ENCODE measurements around the gene SSR4.

The SSR4 gene

DNA sequence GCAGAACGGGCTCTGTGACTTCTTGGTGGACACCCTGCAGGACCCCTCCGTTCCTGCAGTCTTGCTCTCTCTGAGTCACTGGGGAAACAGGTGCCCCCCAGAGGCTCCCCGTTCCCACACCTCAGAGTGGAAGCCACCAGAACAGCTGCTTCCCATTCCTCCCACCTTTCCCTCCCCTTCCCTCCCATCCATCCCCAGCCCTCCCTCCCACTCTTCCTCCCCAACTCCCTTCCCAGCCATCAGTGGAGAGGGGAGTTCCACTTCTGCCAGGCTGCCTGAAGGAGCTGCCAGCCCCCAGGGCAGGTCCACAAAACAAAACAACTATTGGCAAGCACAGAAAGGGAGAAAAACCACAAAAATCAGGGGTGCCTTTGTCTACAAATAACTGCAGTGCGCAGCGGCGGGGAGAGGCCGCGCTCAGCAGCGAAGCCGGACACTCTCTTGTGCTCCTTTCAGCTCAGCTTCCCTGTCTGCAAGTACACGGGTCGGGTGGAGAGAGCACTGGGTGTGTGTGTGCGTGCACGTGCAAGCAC, 8.1 kb downstream of the SSR4 start:
- Histone ChIP-seq H3K9ac (ENCODE audit: low read length) (no peak overlapping the region), H3K4me1 (ENCODE audit: insufficient read depth, low read length) (no peaks in the 10 kb centered on the region), H3K36me3 (ENCODE audit: insufficient read depth, low read length) (no peaks in the 10 kb centered on the region), H3K27ac (ENCODE audit: low read depth, low read length) (no peak overlapping the region), H3K4me3 (ENCODE audit: low read depth in 1 of 2, low read length in 2 of 2) (no peak overlapping the region), H3K9me3 (ENCODE audit: low read length) (no peaks in the 10 kb centered on the region), H3K27me3 (ENCODE audit: control insufficient read depth in 1 of 2, insufficient read depth in 2 of 2, low read length in 2 of 2) (peaks cover 0 to 15% of the 10 kb centered on the region in 2 donors)

DNA sequence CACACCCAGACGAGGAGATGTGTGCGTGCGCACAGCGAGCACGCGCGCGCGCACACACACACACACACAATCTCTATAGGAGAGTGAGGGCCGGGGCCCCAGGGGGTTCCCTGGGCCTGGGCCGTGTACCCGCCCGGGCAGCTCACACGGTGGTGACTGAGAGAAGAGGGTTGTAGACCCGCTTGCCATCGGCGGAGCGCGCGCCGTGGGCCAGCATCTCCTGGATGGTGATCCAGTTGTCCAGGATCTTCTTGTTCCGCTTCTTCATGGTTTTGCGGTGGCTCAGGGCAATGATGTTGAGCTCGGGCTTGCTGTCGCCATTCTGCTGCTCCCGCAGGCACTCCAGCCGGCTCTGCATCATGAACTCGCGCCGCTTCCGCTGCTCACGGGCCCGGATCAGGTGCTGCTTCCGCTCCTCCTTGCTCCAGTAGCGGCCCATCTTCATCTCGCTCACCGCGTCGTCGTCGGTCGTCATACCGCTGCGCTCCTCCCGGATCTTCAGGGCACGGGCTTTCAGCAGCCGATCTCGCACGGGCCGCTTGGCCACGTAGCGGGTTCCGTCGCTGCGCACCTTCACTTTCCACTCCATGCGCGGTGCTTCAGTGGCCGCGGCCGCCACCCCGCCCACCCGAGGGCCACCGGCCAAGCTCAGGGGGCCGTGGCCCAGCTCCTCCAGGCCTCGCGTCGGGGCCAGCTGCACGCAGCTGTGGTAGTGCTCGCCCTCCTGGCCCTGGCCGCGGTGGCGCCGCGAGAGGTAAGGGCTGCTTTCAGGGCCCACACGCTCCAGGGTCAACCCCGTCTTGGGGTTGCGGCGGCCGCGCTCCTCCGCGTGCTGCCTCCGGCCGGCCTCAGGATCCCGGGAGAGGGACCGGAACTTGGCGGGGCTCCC, 9.0 kb downstream of the SSR4 start:
- Histone ChIP-seq H3K36me3 (ENCODE audit: insufficient read depth, low read length) (no peaks in the 10 kb centered on the region), H3K4me3 (ENCODE audit: low read depth in 1 of 2, low read length in 2 of 2) (no peak overlapping the region), H3K27ac (ENCODE audit: low read depth, low read length) (no peak overlapping the region), H3K9me3 (ENCODE audit: low read length) (no peaks in the 10 kb centered on the region), H3K4me1 (ENCODE audit: insufficient read depth, low read length) (no peaks in the 10 kb centered on the region), H3K27me3 (ENCODE audit: control insufficient read depth in 1 of 2, insufficient read depth in 2 of 2, low read length in 2 of 2) (peaks cover 0 to 13% of the 10 kb centered on the region in 2 donors), H3K9ac (ENCODE audit: low read length) (no peak overlapping the region)

DNA sequence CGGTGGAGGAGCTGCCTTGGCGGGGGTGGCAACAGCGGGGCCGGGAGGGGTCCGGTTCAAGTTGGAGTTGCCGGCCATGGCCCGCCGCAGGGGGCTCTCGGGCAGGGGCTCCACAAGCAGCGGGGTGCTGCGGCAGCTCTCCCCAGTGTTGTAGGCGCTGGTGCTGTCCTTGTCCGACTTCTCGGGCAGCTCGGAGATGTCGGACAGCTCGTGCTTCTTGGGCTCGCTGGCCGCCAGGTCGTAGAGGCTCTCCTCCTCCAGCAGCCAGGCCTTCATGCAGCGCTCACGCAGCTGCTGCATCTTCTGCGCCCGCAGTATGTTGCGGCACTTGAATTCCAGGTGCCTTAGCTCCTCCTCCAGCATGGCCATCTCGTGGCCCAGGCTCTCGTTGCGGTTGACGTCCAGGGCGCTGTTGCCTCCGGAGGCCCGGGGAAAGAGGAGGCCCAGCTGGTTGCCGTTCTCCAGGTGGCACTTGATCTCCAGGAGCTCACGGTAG, 9.7 kb downstream of the SSR4 start:
- H3K4me1 ChIP-seq (ENCODE audit: insufficient read depth, low read length): no peaks in the 10 kb centered on the region
- no peak overlapping the region for H3K9ac ChIP-seq (ENCODE audit: low read length)
- H3K27ac ChIP-seq (ENCODE audit: low read depth, low read length): no peak overlapping the region
- no peaks in the 10 kb centered on the region for H3K36me3 ChIP-seq (ENCODE audit: insufficient read depth, low read length)
- H3K4me3 ChIP-seq (ENCODE audit: low read depth in 1 of 2, low read length in 2 of 2): no peak overlapping the region
- H3K27me3 ChIP-seq (ENCODE audit: control insufficient read depth in 1 of 2, insufficient read depth in 2 of 2, low read length in 2 of 2): peaks cover 0 to 11% of the 10 kb centered on the region in 2 donors
- no peaks in the 10 kb centered on the region for H3K9me3 ChIP-seq (ENCODE audit: low read length)

DNA sequence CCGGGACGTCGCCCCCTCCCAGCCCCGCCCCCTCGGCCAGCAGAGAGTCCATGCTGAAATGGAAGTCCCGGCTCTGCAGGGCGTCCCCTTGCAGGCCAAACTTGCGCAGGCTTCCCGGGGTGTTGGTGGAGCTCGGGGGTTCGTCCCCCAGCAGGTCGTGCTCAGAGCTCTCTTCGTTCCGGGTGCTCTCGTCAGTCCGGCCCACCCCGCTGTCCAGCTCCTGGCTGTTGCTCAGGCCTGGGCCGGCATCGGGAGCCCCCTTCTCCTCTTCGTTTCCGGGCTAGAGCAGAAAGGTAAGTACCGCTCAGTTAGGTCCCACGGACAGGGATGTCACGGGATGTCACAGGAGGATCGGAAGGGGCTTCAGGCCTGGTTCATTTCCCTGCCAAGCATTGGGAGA, 10.2 kb downstream of the SSR4 start:
- Histone ChIP-seq H3K4me3 (ENCODE audit: low read depth in 1 of 2, low read length in 2 of 2) (no peak overlapping the region), H3K27ac (ENCODE audit: low read depth, low read length) (no peak overlapping the region), H3K9ac (ENCODE audit: low read length) (no peak overlapping the region), H3K36me3 (ENCODE audit: insufficient read depth, low read length) (no peaks in the 10 kb centered on the region), H3K27me3 (ENCODE audit: control insufficient read depth in 1 of 2, insufficient read depth in 2 of 2, low read length in 2 of 2) (peaks cover 0 to 11% of the 10 kb centered on the region in 2 donors), H3K9me3 (ENCODE audit: low read length) (no peaks in the 10 kb centered on the region), H3K4me1 (ENCODE audit: insufficient read depth, low read length) (no peaks in the 10 kb centered on the region)

DNA sequence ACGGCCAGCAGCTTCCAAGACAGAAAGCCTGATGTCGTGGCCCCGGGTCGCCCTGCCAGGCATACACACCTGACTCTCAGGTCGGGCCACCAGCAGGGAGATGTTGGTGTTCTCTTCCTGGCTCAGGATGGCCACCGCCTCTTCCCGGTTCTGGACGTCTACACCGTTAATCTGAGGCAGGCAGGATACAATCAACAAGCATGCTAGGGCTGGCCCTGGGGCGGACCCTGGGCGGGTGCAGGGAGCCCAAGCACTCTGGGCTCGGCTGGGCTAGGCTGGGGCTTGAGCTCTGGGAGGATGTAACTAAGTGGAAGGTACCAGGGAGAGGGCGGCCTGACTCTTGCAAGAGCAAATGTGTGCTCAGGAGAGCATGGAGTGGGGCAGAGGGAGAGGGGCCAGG, 11.0 kb downstream of the SSR4 start:
- no peak overlapping the region for H3K9ac ChIP-seq (ENCODE audit: low read length)
- H3K4me3 ChIP-seq (ENCODE audit: low read depth in 1 of 2, low read length in 2 of 2): no peak overlapping the region
- H3K36me3 ChIP-seq (ENCODE audit: insufficient read depth, low read length): no peaks in the 10 kb centered on the region
- H3K27ac ChIP-seq (ENCODE audit: low read depth, low read length): no peak overlapping the region
- no peaks in the 10 kb centered on the region for H3K4me1 ChIP-seq (ENCODE audit: insufficient read depth, low read length)
- no peaks in the 10 kb centered on the region for H3K9me3 ChIP-seq (ENCODE audit: low read length)
- H3K27me3 ChIP-seq (ENCODE audit: control insufficient read depth in 1 of 2, insufficient read depth in 2 of 2, low read length in 2 of 2): peaks cover 0 to 11% of the 10 kb centered on the region in 2 donors

DNA sequence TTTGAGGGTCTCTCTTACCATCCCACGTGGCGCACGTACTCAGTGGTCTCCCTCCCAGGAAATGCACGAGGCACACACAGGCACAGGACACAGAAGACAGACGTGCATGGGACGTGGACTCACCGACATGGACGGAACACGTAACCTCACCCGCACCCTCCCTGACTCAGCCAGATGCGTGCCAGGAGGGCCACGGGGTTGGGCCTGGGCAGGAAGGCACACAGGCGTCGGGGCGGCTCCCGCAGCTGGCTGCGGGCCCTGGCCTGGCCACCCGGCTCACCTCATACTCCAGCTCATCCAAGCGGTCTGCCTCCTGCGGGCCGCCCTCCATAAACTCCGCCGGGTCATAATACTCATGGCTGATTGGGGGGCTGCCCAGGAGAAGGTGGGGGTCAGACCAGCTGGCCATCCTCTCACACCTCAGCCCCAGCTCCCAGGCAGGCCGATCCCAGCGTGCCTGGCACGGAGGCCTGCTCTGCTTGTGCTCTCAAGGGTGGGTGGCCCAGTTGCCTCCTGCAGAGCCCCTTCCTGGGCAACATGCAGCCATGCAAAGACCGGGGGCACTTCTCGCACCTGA, 12.6 kb downstream of the SSR4 start:
- H3K9me3 ChIP-seq (ENCODE audit: low read length): no peaks in the 10 kb centered on the region
- H3K27me3 ChIP-seq (ENCODE audit: control insufficient read depth in 1 of 2, insufficient read depth in 2 of 2, low read length in 2 of 2): peaks cover 0 to 11% of the 10 kb centered on the region in 2 donors
- H3K4me1 ChIP-seq (ENCODE audit: insufficient read depth, low read length): no peaks in the 10 kb centered on the region
- H3K4me3 ChIP-seq (ENCODE audit: low read depth in 1 of 2, low read length in 2 of 2): no peak overlapping the region
- no peak overlapping the region for H3K9ac ChIP-seq (ENCODE audit: low read length)
- H3K36me3 ChIP-seq (ENCODE audit: insufficient read depth, low read length): no peaks in the 10 kb centered on the region
- H3K27ac ChIP-seq (ENCODE audit: low read depth, low read length): no peak overlapping the region

DNA sequence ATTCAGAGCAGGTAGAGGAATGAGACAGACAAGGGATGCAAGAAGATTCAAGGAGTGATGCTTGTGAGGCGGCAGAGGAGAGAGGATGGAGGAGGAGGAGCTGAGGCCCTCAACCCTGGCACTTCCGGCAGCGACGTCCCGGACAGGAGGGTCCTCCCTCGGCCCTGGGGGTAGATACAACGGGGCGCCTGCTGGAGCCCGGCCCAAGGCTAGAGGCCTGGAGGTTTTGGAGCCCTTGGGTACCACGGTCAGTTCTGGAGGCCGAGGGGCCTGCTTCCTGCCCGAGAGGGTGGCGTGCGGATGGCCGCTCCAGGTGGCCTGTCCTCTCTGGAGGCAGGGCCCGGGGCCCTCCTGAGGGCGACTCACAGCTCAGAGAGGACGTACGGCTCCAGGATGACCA, 13.5 kb downstream of the SSR4 start:
- Histone ChIP-seq H3K27me3 (ENCODE audit: control insufficient read depth in 1 of 2, insufficient read depth in 2 of 2, low read length in 2 of 2) (peaks cover 0 to 16% of the 10 kb centered on the region in 2 donors), H3K4me3 (ENCODE audit: low read depth in 1 of 2, low read length in 2 of 2) (no peak overlapping the region), H3K27ac (ENCODE audit: low read depth, low read length) (no peak overlapping the region), H3K4me1 (ENCODE audit: insufficient read depth, low read length) (no peaks in the 10 kb centered on the region), H3K36me3 (ENCODE audit: insufficient read depth, low read length) (no peaks in the 10 kb centered on the region), H3K9me3 (ENCODE audit: low read length) (no peaks in the 10 kb centered on the region), H3K9ac (ENCODE audit: low read length) (no peak overlapping the region)

DNA sequence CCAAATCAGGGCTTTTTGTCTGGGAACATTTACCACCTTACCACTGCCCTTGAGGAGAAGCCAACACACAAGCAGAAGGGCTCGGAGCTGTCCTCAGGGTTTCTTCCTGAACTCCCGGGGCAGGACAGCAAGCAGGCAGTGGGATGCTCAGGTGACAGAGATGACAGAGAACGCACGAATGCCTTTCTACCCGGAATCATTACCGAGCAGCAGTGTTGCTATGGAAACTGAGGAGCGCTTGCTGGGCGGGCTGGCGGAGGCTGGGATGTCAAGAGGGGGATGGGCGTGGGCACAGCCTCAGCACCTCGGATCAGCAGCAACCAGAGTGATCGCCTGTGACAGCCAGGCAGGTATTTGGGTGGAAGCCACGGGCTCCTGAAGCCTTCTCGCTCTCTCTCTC, 17.8 kb downstream of the SSR4 start:
- no peaks in the 10 kb centered on the region for H3K9me3 ChIP-seq (ENCODE audit: low read length)
- peaks cover 0 to 13% of the 10 kb centered on the region in 2 donors for H3K27me3 ChIP-seq (ENCODE audit: control insufficient read depth in 1 of 2, insufficient read depth in 2 of 2, low read length in 2 of 2)
- H3K27ac ChIP-seq (ENCODE audit: low read depth, low read length): no peak overlapping the region
- H3K9ac ChIP-seq (ENCODE audit: low read length): no peak overlapping the region
- no peaks in the 10 kb centered on the region for H3K36me3 ChIP-seq (ENCODE audit: insufficient read depth, low read length)
- H3K4me1 ChIP-seq (ENCODE audit: insufficient read depth, low read length): no peaks in the 10 kb centered on the region
- H3K4me3 ChIP-seq (ENCODE audit: low read depth in 1 of 2, low read length in 2 of 2): no peak overlapping the region

DNA sequence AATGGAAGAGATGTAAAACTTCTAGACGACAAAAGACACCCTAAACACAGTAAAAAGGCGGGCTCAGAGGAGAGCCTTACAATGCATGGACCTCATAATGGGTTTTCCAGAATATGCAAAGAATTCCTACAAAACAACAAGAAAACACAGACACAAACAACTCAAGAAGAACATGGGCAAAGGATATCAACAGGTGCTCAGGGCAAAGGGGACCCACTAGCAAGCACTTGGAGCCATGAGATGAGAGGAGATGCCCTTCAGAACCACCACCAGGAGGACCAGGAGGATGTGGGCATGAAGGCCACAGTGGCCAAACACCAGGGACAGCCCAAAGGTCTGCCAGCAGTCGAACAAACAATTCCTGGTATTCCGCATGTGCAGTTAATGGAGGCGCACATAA, 18.7 kb downstream of the SSR4 start:
- no peaks in the 10 kb centered on the region for H3K4me1 ChIP-seq (ENCODE audit: insufficient read depth, low read length)
- no peak overlapping the region for H3K4me3 ChIP-seq (ENCODE audit: low read depth in 1 of 2, low read length in 2 of 2)
- peaks cover 0 to 18% of the 10 kb centered on the region in 2 donors for H3K27me3 ChIP-seq (ENCODE audit: control insufficient read depth in 1 of 2, insufficient read depth in 2 of 2, low read length in 2 of 2)
- H3K9me3 ChIP-seq (ENCODE audit: low read length): no peaks in the 10 kb centered on the region
- H3K9ac ChIP-seq (ENCODE audit: low read length): no peak overlapping the region
- no peaks in the 10 kb centered on the region for H3K36me3 ChIP-seq (ENCODE audit: insufficient read depth, low read length)
- no peak overlapping the region for H3K27ac ChIP-seq (ENCODE audit: low read depth, low read length)

DNA sequence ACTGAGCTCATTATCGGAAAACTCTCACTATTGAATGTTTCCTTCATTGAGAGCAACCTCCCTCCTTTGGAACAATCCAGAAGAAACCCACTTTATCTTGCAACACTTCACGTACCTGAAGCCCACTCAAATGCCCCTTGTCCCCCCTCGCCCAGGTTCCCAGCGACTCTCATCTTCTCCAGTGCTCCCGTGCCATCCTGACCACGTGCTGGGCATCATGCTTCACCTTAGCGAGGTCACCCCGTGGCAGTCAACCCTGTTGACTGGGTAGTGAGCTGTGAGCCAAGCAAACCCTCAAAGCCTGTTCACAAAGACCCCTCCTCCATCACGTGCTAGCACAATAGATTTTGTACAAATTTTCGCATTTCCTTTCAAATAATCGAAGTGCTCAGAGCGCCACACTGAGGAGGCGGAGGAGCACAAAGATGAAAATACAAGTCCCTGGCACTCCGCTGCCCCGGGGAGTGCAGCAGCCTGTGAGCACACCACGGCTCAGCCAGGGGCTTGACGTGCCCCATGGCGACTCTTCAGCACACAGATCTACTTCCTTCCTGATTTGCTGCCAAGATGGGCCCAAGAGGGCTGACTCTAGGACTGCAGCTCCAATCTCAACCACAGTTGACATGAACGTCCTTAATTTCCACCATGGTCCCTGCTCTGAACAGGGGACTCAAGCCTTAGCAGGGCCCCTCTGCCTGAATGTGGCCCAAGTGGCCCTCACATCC, 20.3 kb downstream of the SSR4 start:
- Histone ChIP-seq H3K9ac (ENCODE audit: low read length) (no peak overlapping the region), H3K4me3 (ENCODE audit: low read depth in 1 of 2, low read length in 2 of 2) (no peak overlapping the region), H3K27ac (ENCODE audit: low read depth, low read length) (no peak overlapping the region), H3K36me3 (ENCODE audit: insufficient read depth, low read length) (no peaks in the 10 kb centered on the region), H3K4me1 (ENCODE audit: insufficient read depth, low read length) (peaks cover 5% of the 10 kb centered on the region), H3K27me3 (ENCODE audit: control insufficient read depth in 1 of 2, insufficient read depth in 2 of 2, low read length in 2 of 2) (peaks cover 0 to 18% of the 10 kb centered on the region in 2 donors), H3K9me3 (ENCODE audit: low read length) (no peaks in the 10 kb centered on the region)
